HepG2 (cell line): ENCODE data around the gene TBC1D14. TPM values are rescaled to one million over a fixed set of nuclear protein-coding genes. Genes with fewer than 3 reads are reported as not detected.
A peak's percentile ranks its signal among the peaks of the same experiment; 100 is the strongest.

Experiments used
- EEA1 ChIP-seq: sonication (generic); formaldehyde crosslinking; IDR thresholded peaks from 2 replicates; pipeline ENCODE4 v1.5.1; 2020; ENCODE audit warnings: mild to moderate bottlenecking, missing genetic modification reagents, borderline replicate concordance
- HOXA9 ChIP-seq: sonication (generic); formaldehyde crosslinking; IDR thresholded peaks from 2 replicates; pipeline ENCODE4 v1.8.1; 2022; ENCODE audit warnings: missing genetic modification reagents, mild to moderate bottlenecking, moderate library complexity, borderline replicate concordance
- MXI1 ChIP-seq: IDR thresholded peaks from 3 replicates; pipeline ENCODE4 v1.6.1; 2012; ENCODE audit warnings: low read depth, low read length, inconsistent platforms, borderline replicate concordance
- NRL ChIP-seq: sonication (generic); formaldehyde crosslinking; IDR thresholded peaks from 2 replicates; pipeline ENCODE4 v1.5.0; 2020; ENCODE audit warnings: missing genetic modification reagents, mild to moderate bottlenecking, moderate library complexity, borderline replicate concordance
- PAX8 ChIP-seq: sonication (generic); formaldehyde crosslinking; IDR thresholded peaks from 2 replicates; pipeline ENCODE4 v1.8.0; 2022; ENCODE audit warnings: mild to moderate bottlenecking, missing genetic modification reagents, borderline replicate concordance
- SIN3B ChIP-seq: fragments of 150-350 bp; IDR thresholded peaks from 2 replicates; pipeline ENCODE4 v1.6.1; 2014; ENCODE audit warnings: low read length
- TFE3 ChIP-seq: IDR thresholded peaks from 2 replicates; pipeline ENCODE4 v1.6.1; 2016
- TP53 ChIP-seq: sonication (generic); formaldehyde crosslinking; conservative IDR thresholded peaks from 2 replicates; pipeline ENCODE4 v1.4.0; 2020; ENCODE audit warnings: missing genetic modification reagents
- ZGPAT ChIP-seq: IDR thresholded peaks from 2 replicates; pipeline ENCODE4 v1.6.1; 2016; ENCODE audit warnings: mild to moderate bottlenecking
- ZNF562 ChIP-seq: sonication (generic); formaldehyde crosslinking; IDR thresholded peaks from 2 replicates; pipeline ENCODE4 v1.8.0; 2022; ENCODE audit warnings: missing genetic modification reagents, borderline replicate concordance
- ZNF567 ChIP-seq: sonication (generic); formaldehyde crosslinking; IDR thresholded peaks from 2 replicates; pipeline ENCODE4 v1.8.1; 2023; ENCODE audit warnings: mild to moderate bottlenecking, missing genetic modification reagents, borderline replicate concordance
- ZNF616 ChIP-seq: sonication (generic); formaldehyde crosslinking; IDR thresholded peaks from 2 replicates; pipeline ENCODE4 v1.5.0; 2020; ENCODE audit warnings: low read depth, mild to moderate bottlenecking, missing genetic modification reagents
- ZNF687 ChIP-seq: sonication (generic); formaldehyde crosslinking; IDR thresholded peaks from 2 replicates; pipeline ENCODE4 v1.5.1; 2020; ENCODE audit warnings: mild to moderate bottlenecking, missing genetic modification reagents, moderate library complexity
- ZSCAN21 ChIP-seq: sonication (generic); formaldehyde crosslinking; IDR thresholded peaks from 2 replicates; pipeline ENCODE4 v1.8.0; 2022; ENCODE audit warnings: mild to moderate bottlenecking, missing genetic modification reagents, moderate library complexity, borderline replicate concordance
- polyA plus RNA-seq, 8 experiments: library from polyadenylated mRNA; depleted of rRNA in 3 of 8; stranded (reverse) in 7 of 8; unstranded in 1 of 8; fragments of >200 nt; fragmentation: Illumina TruSeq in 4 of 8; extraction: Trizol in 4 of 8; gene quantifications; 2 replicates each; pipeline versions ENCODE4 v1.2.1 to v1.2.3, GENCODE V29; 2011 to 2016; ENCODE audit warnings: low read depth in 4 of 8, missing spikeins in 1 of 8, mixed read lengths in 1 of 8; ENCODE audit not compliant: insufficient read depth in 1 of 8
- total RNA-seq, 5 experiments: library from RNA; depleted of rRNA; stranded (reverse); fragments of >200 nt; fragmentation: Illumina TruSeq; extraction: Trizol; gene quantifications; 2 replicates each; pipeline ENCODE4 v1.2.3, GENCODE V29; 2016; ENCODE audit warnings: low read depth in 1 of 5
- TF ChIP-seq, protein P1 (sequence below): sonication (generic); formaldehyde crosslinking; IDR thresholded peaks from 2 replicates; pipeline ENCODE4 v1.4.0; 2020; ENCODE audit warnings: mild to moderate bottlenecking, missing genetic modification reagents, borderline replicate concordance

Gene TBC1D14
- total and polyA plus RNA-seq, 2 of the 13 experiments (the other 11 are each of a cell fraction or from before 2014, with no cell fraction given): 29.5 to 46.5 TPM

- TF ChIP-seq ZGPAT (CRISPR knock-in tag) (peak; percentile 67; the same call in 1 of the 2 replicates), ZNF562 (CRISPR knock-in tag) (no peak), ZSCAN21 (CRISPR knock-in tag) (no peak), TFE3 (CRISPR knock-in tag) (no peak), MXI1 (peak; percentile 73; the same call in 1 of the 3 replicates), NRL (CRISPR knock-in tag) (peak; percentile 82), HOXA9 (CRISPR knock-in tag) (0 out of 2 replicates have a peak, but pooled peaks have one; percentile 53), TP53 (CRISPR knock-in tag) (no peak), ZNF567 (0 out of 2 replicates have a peak, but pooled peaks have one; percentile 40), ZNF616 (CRISPR knock-in tag) (0 out of 2 replicates have a peak, but pooled peaks have one; percentile 64), SIN3B (no peak), EEA1 (no peak), ZNF687 (CRISPR knock-in tag) (peak; percentile 95), PAX8 (CRISPR knock-in tag) (peak; percentile 91; the same call in 1 of the 2 replicates)
- TF ChIP-seq, protein P1, sequence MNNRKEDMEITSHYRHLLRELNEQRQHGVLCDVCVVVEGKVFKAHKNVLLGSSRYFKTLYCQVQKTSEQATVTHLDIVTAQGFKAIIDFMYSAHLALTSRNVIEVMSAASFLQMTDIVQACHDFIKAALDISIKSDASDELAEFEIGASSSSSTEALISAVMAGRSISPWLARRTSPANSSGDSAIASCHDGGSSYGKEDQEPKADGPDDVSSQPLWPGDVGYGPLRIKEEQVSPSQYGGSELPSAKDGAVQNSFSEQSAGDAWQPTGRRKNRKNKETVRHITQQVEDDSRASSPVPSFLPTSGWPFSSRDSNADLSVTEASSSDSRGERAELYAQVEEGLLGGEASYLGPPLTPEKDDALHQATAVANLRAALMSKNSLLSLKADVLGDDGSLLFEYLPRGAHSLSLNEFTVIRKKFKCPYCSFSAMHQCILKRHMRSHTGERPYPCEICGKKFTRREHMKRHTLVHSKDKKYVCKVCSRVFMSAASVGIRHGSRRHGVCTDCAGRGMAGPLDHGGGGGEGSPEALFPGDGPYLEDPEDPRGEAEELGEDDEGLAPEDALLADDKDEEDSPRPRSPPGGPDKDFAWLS: peak; percentile 89
Observed at GRCh38 chr4:7067452-7068278, 158.0 kb downstream of the TBC1D14 start, which contains the start of gene GRPEL1 (continued).
